H9 (cell line): Measurements from ENCODE around the gene AFMID. TPM values are rescaled to one million over a fixed set of nuclear protein-coding genes. Genes with fewer than 3 reads are reported as not detected.

Source experiments
- DNase-seq: peaks from one replicate; pipeline ENCODE4 v3.0.0-alpha.2; 2017
- H2AFZ ChIP-seq: one replicate; pipeline ENCODE4 v1.6.1; 2013; ENCODE audit warnings: mild to moderate bottlenecking, low read length, control low read depth, moderate library complexity
- H2AK5ac ChIP-seq: 2 replicates; pipeline ENCODE4 v1.6.1; 2013; ENCODE audit warnings: low read length, control low read depth, mixed read lengths; ENCODE audit not compliant: insufficient read length
- H2BK120ac ChIP-seq: one replicate; pipeline ENCODE4 v1.6.1; 2013; ENCODE audit warnings: low read depth, mild to moderate bottlenecking, low read length, control low read depth, inconsistent platforms; ENCODE audit not compliant: poor library complexity, severe bottlenecking
- H2BK12ac ChIP-seq: 2 replicates; pipeline ENCODE4 v1.6.1; 2013; ENCODE audit warnings: low read length, control low read depth, mixed read lengths, low read depth; ENCODE audit not compliant: insufficient read length
- H2BK15ac ChIP-seq: 2 replicates; pipeline ENCODE4 v1.6.1; 2013; ENCODE audit warnings: low read depth, low read length, control low read depth
- H2BK20ac ChIP-seq: one replicate; pipeline ENCODE4 v1.6.1; 2013; ENCODE audit warnings: low read depth, mild to moderate bottlenecking, low read length, control low read depth, inconsistent platforms; ENCODE audit not compliant: poor library complexity, severe bottlenecking
- H2BK5ac ChIP-seq: 2 replicates; pipeline ENCODE4 v1.6.1; 2013; ENCODE audit warnings: low read length, control low read depth, mixed read lengths; ENCODE audit not compliant: insufficient read length
- H3K14ac ChIP-seq: 2 replicates; pipeline ENCODE4 v1.6.1; 2013; ENCODE audit warnings: low read length, control low read depth; ENCODE audit not compliant: insufficient read depth
- H3K18ac ChIP-seq: 2 replicates; pipeline ENCODE4 v1.6.1; 2013; ENCODE audit warnings: low read depth, mild to moderate bottlenecking, mixed read lengths, low read length, control low read depth; ENCODE audit not compliant: insufficient read length
- H3K23ac ChIP-seq: 2 replicates; pipeline ENCODE4 v1.6.1; 2013; ENCODE audit warnings: low read length, control low read depth, mixed read lengths, low read depth; ENCODE audit not compliant: insufficient read length
- H3K23me2 ChIP-seq: 2 replicates; pipeline ENCODE4 v1.6.1; 2013; ENCODE audit warnings: low read depth, mild to moderate bottlenecking, mixed read lengths, low read length, control low read depth; ENCODE audit not compliant: insufficient read length, poor library complexity, severe bottlenecking
- H3K27ac ChIP-seq: 2 replicates; pipeline ENCODE4 v1.5.1; 2013; ENCODE audit warnings: low read length, control low read depth, mixed read lengths, low read depth; ENCODE audit not compliant: insufficient read length
- H3K27me3 ChIP-seq: 2 replicates; pipeline ENCODE4 v1.6.1; 2013; ENCODE audit warnings: low read length, control low read depth, inconsistent platforms; ENCODE audit not compliant: insufficient read depth
- H3K4ac ChIP-seq: 2 replicates; pipeline ENCODE4 v1.6.1; 2013; ENCODE audit warnings: low read depth, mild to moderate bottlenecking, control low read depth, inconsistent platforms, low read length, moderate library complexity
- H3K4me1 ChIP-seq: 2 replicates; pipeline ENCODE4 v1.6.1; 2013; ENCODE audit warnings: low read length, control low read depth, inconsistent platforms; ENCODE audit not compliant: insufficient read depth
- H3K4me2 ChIP-seq: 2 replicates; pipeline ENCODE4 v1.6.1; 2013; ENCODE audit warnings: low read length, control low read depth, mixed read lengths; ENCODE audit not compliant: insufficient read length, insufficient read depth
- H3K56ac ChIP-seq: 2 replicates; pipeline ENCODE4 v1.6.1; 2013; ENCODE audit warnings: low read depth, mild to moderate bottlenecking, mixed read lengths, low read length, control low read depth; ENCODE audit not compliant: insufficient read length
- H3K79me1 ChIP-seq: 2 replicates; pipeline ENCODE4 v1.6.1; 2013; ENCODE audit warnings: low read depth, mild to moderate bottlenecking, moderate library complexity, low read length, control low read depth, inconsistent platforms; ENCODE audit not compliant: insufficient read depth, poor library complexity, severe bottlenecking
- H3K79me2 ChIP-seq: 2 replicates; pipeline ENCODE4 v1.6.1; 2013; ENCODE audit warnings: low read length, control low read depth, inconsistent platforms; ENCODE audit not compliant: insufficient read depth
- H3K9ac ChIP-seq: 2 replicates; pipeline ENCODE4 v1.6.1; 2013; ENCODE audit warnings: low read length, control low read depth, mixed read lengths; ENCODE audit not compliant: insufficient read length; ENCODE audit errors: extremely low read depth
- H3K9me3 ChIP-seq: one replicate; pipeline ENCODE4 v1.6.1; 2013; ENCODE audit warnings: low read depth, low read length, inconsistent platforms; ENCODE audit not compliant: control insufficient read depth
- H3T11ph ChIP-seq: one replicate; pipeline ENCODE4 v1.6.1; 2013; ENCODE audit warnings: mild to moderate bottlenecking, low read length, control low read depth, inconsistent platforms
- H4K20me1 ChIP-seq: one replicate; pipeline ENCODE4 v1.6.1; 2013; ENCODE audit not compliant: control insufficient read depth, insufficient read length, insufficient read depth
- H4K5ac ChIP-seq: 2 replicates; pipeline ENCODE4 v1.6.1; 2013; ENCODE audit warnings: low read depth, mild to moderate bottlenecking, mixed read lengths, low read length, control low read depth; ENCODE audit not compliant: insufficient read length
- H4K8ac ChIP-seq: replicated peaks from 2 replicates; pipeline ENCODE4 v1.6.1; 2013; ENCODE audit warnings: low read length, control low read depth, mixed read lengths, low read depth; ENCODE audit not compliant: insufficient read length
- H4K91ac ChIP-seq: 2 replicates; pipeline ENCODE4 v1.6.1; 2013; ENCODE audit warnings: low read depth, mild to moderate bottlenecking, moderate library complexity, mixed read lengths, low read length, control low read depth; ENCODE audit not compliant: insufficient read length
- H3K27ac Mint-ChIP-seq, 3 experiments: 2 replicates in 2 of 3; 3 replicates in 1 of 3; pipeline ENCODE4 v1.8.0; 2020 to 2021; ENCODE audit warnings: mixed read lengths in 3 of 3, mild to moderate bottlenecking in 1 of 3, moderate library complexity in 1 of 3
- H3K27me3 Mint-ChIP-seq: 2 replicates; pipeline ENCODE4 v1.8.0; 2021; ENCODE audit warnings: low read depth, mild to moderate bottlenecking, moderate library complexity, mixed read lengths
- H3K36me3 Mint-ChIP-seq, 3 experiments: 2 replicates in 2 of 3; 3 replicates in 1 of 3; pipeline ENCODE4 v1.8.0; 2020 to 2021; ENCODE audit warnings: low read depth in 3 of 3, mixed read lengths in 3 of 3; ENCODE audit not compliant: insufficient read depth in 1 of 3
- H3K4me1 Mint-ChIP-seq, 2 experiments: 2 replicates each; pipeline ENCODE4 v1.8.0; 2020; ENCODE audit warnings: mixed read lengths in 2 of 2
- H3K4me3 Mint-ChIP-seq, 2 experiments: 2 replicates in 1 of 2; 3 replicates in 1 of 2; pipeline ENCODE4 v1.8.0; 2020 to 2021; ENCODE audit warnings: mild to moderate bottlenecking in 2 of 2, mixed read lengths in 2 of 2, moderate library complexity in 1 of 2
- H3K9me3 Mint-ChIP-seq, 2 experiments: 2 replicates in 1 of 2; 3 replicates in 1 of 2; pipeline ENCODE4 v1.8.0; 2020; ENCODE audit warnings: mild to moderate bottlenecking in 2 of 2, mixed read lengths in 2 of 2, moderate library complexity in 1 of 2
- CTCF ChIP-seq: fragments of 200-600 bp; sonication (generic); conservative IDR thresholded peaks from 3 replicates; pipeline ENCODE4 v1.8.0; 2021; ENCODE audit warnings: antibody characterized with exemption, mild to moderate bottlenecking
- WGBS: extraction: QIAGEN DNeasy Blood & Tissue Kit; methylation state at CpG from one replicate; pipeline ENCODE4 v1.1.7; 2013; ENCODE audit warnings: missing lambda C conversion rate, low lambda C conversion rate, mixed read lengths; ENCODE audit not compliant: insufficient read length; ENCODE audit errors: extremely low coverage; 5-methylcytosine and 5-hydroxymethylcytosine counted together
- total RNA-seq: library from RNA; stranded (reverse); gene quantifications from 2 replicates; pipeline ENCODE4 v1.2.1, GENCODE V29; 2021

Gene AFMID
- total RNA-seq, 1 experiment from 2014 or later = 64.1 TPM

DNA sequence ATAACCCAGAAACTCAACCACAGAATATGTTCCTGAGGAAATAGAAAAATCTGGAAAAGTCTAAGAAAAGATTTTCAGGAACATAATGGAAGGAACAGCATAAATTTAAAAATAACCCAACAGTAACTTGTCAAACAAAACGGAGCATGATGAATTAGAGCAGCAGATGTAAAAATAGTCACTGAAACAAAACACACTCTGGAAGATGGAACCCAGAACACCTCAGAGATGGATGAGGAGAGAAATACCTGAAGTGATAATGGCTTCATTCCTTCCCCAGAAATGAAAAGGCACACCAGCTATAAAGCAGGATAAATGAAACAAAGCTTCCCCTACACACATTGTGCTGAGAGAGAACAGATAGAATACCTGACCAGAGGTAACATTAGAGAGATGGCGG is 6.7 kb upstream of the AFMID start:
- H3K79me1 ChIP-seq = peaks cover 2% of the 10 kb centered on the region
- DNase-seq = no peak
- H3K4me2 ChIP-seq = no peak overlapping the region
- peaks cover 21 to 32% of the 10 kb centered on the region in 2 experiments for H3K4me1 Mint-ChIP-seq
- peaks cover 4% of the 10 kb centered on the region; the same call in 1 of the 2 replicates for H3K79me2 ChIP-seq
- no peaks in the 10 kb centered on the region for H3K23me2 ChIP-seq
- no peaks in the 10 kb centered on the region for H3K27me3 ChIP-seq
- no peak overlapping the region for H2BK20ac ChIP-seq
- no peak overlapping the region for H3K56ac ChIP-seq
- H3K4me1 ChIP-seq = no peaks in the 10 kb centered on the region
- H2AFZ ChIP-seq = no peak overlapping the region
- no peak overlapping the region for H3K4ac ChIP-seq
- no peak overlapping the region for H3K4me3 Mint-ChIP-seq
- no CpG with 5 or more reads among the region's 2 CpGs for WGBS
- no peak overlapping the region for H3K9ac ChIP-seq
- no peak overlapping the region for H3T11ph ChIP-seq
- H3K14ac ChIP-seq = no peak overlapping the region
- H3K27ac Mint-ChIP-seq = no peak overlapping the region
- no peak overlapping the region for H3K23ac ChIP-seq
- TF ChIP-seq CTCF = no peak
- no peak overlapping the region for H4K91ac ChIP-seq
- H2AK5ac ChIP-seq = no peak overlapping the region
- no peaks in the 10 kb centered on the region; a peak in 1 of 5 replicates for H3K9me3 Mint-ChIP-seq
- H3K9me3 ChIP-seq = no peaks in the 10 kb centered on the region
- no peak overlapping the region for H2BK120ac ChIP-seq
- H2BK12ac ChIP-seq = no peak overlapping the region
- H4K8ac ChIP-seq = no peak overlapping the region
- no peak overlapping the region for H4K5ac ChIP-seq
- H3K18ac ChIP-seq = no peak overlapping the region
- no peak overlapping the region for H3K27ac ChIP-seq
- H3K27me3 Mint-ChIP-seq = no peaks in the 10 kb centered on the region; the same call in 1 of the 2 replicates
- no peak overlapping the region for H2BK5ac ChIP-seq
- peaks cover 57 to 84% (median 84%) of the 10 kb centered on the region in 3 experiments for H3K36me3 Mint-ChIP-seq
- no peak overlapping the region for H2BK15ac ChIP-seq
- H4K20me1 ChIP-seq = no peaks in the 10 kb centered on the region
